ENCODE data around the gene ASTN2. TPM values are rescaled to one million over a fixed set of nuclear protein-coding genes. Genes with fewer than 3 reads are reported as not detected.

Gene ASTN2
- total and polyA plus RNA-seq, 2 donors (not counting 3 experiments of a cell fraction or from before 2014, with no cell fraction given), result 1.0 to 1.9 TPM

- no TSS peak for BruUV-seq (replicated peaks)
- POLR2A ChIA-PET, result no interaction called here
- dilution Hi-C loops (cut with MboI; ENCODE audit: extremely low pct_ligation_motif_present, low sequenced_read_pairs), result no loop called here
- FAIRE-seq, result no peak
- Histone ChIP-seq H3K9me1 (replicated peaks; ENCODE audit: control insufficient read depth, extremely low read depth, insufficient read depth, low read length) (no peaks in the 10 kb centered on the region), H3K27me3 (ENCODE audit: control insufficient read depth in 2 of 2, insufficient read depth in 2 of 2, low read length in 2 of 2) (no peaks in the 10 kb centered on the region), H2AFZ (ENCODE audit: low read depth, low read length) (no peak overlapping the region), H3K4me3 (replicated peaks in 1 of 3; ENCODE audit: insufficient read depth in 1 of 3, low read depth in 1 of 3, low read length in 3 of 3) (no peak overlapping the region), H3K36me3 (ENCODE audit: control insufficient read depth in 2 of 2, extremely low read depth in 1 of 2, insufficient read depth in 2 of 2, low read length in 2 of 2) (no peaks in the 10 kb centered on the region), H3K79me2 (ENCODE audit: control insufficient read depth, insufficient read depth, low read length) (no peaks in the 10 kb centered on the region), H3K27ac (ENCODE audit: insufficient read depth, low read depth, low read length) (no peak overlapping the region), H3K9ac (replicated peaks; ENCODE audit: extremely low read depth, insufficient read depth, low read length) (no peak overlapping the region), H3K4me2 (ENCODE audit: insufficient read depth, low read length) (no peak overlapping the region), H3K9me3 (replicated peaks; ENCODE audit: control insufficient read depth, insufficient read depth, low read length) (peaks cover 4% of the 10 kb centered on the region), H4K20me1 (replicated peaks; ENCODE audit: control insufficient read depth, extremely low read depth, insufficient read depth, low read length) (no peaks in the 10 kb centered on the region), H3K4me1 (ENCODE audit: control insufficient read depth, extremely low read depth, insufficient read depth, low read length) (no peaks in the 10 kb centered on the region)
- TF ChIP-seq POLR2A (IDR thresholded peaks at IDR 0.05; ENCODE audit: low read depth, low read length) (no peak), FOS (IDR thresholded peaks at IDR 0.05; ENCODE audit: borderline replicate concordance, insufficient read depth, low read length) (no peak), EZH2 (IDR thresholded peaks at IDR 0.05; ENCODE audit: borderline replicate concordance, low read depth, low read length, severe bottlenecking) (no peak), MAX (IDR thresholded peaks at IDR 0.05; ENCODE audit: insufficient read depth, insufficient read length) (no peak), CTCF (IDR thresholded peaks at IDR 0.05; ENCODE audit: extremely low read depth in 1 of 2, insufficient read depth in 1 of 2, low read depth in 1 of 2, low read length in 2 of 2) (no peak), GATA2 (IDR thresholded peaks at IDR 0.05; ENCODE audit: insufficient read depth, insufficient read length, low read depth, low read length) (no peak), MYC (IDR thresholded peaks at IDR 0.05; ENCODE audit: low read depth, low read length) (no peak), POLR2AphosphoS5 (IDR thresholded peaks at IDR 0.05; ENCODE audit: insufficient read depth, low read depth, low read length) (no peak), JUN (IDR thresholded peaks at IDR 0.05; ENCODE audit: borderline replicate concordance, insufficient read depth, insufficient read length, low read depth) (no peak)
- DNase-seq (ENCODE audit: low read depth, low spot score), result no peak
- CTCF ChIA-PET, result no interaction called here
- intact Hi-C loops (cut with micrococcal nuclease), result no loop called here
Measured at GRCh38 chr9:116515541-116515940, 899.3 kb downstream of the ASTN2 start.

Measured in endothelial cell of umbilical vein (primary cell).